Smooth muscle cell (in vitro differentiated cells): ENCODE data around the gene PLA2G12B. TPM values are rescaled to one million over a fixed set of nuclear protein-coding genes. Genes with fewer than 3 reads are reported as not detected.
"Not testable (repeated sequence)": the region's sequence is repeated elsewhere in the genome, so short reads cannot be mapped to it uniquely, and the experiment has no call there.

Experiments
- DNase-seq: peaks from one replicate; lab custom pipeline; 2025; ENCODE audit not compliant: unreplicated experiment; lab: John Stamatoyannopoulos, UW
- H2AFZ ChIP-seq: fragments of 200-600 bp; sonication (generic); 2 replicates; pipeline ENCODE4 v1.6.0; 2016; ENCODE audit warnings: antibody characterized with exemption, low read depth, mild to moderate bottlenecking
- H3F3A ChIP-seq: fragments of 200-600 bp; sonication (generic); 2 replicates; pipeline ENCODE4 v1.6.0; 2017; ENCODE audit warnings: antibody characterized with exemption, low read depth
- H3K27ac ChIP-seq: fragments of 200-600 bp; sonication (generic); 2 replicates; pipeline ENCODE4 v1.5.1; 2016; ENCODE audit warnings: low read depth, mild to moderate bottlenecking
- H3K27me3 ChIP-seq: fragments of 200-600 bp; sonication (generic); 2 replicates; pipeline ENCODE4 v1.6.1; 2016; ENCODE audit warnings: low read depth, mild to moderate bottlenecking
- H3K36me3 ChIP-seq: fragments of 200-600 bp; sonication (generic); 2 replicates; pipeline ENCODE4 v1.5.1; 2016; ENCODE audit warnings: low read depth
- H3K4me1 ChIP-seq: fragments of 200-600 bp; sonication (generic); 2 replicates; pipeline ENCODE4 v1.5.1; 2016; ENCODE audit warnings: low read depth
- H3K4me2 ChIP-seq: fragments of 200-600 bp; sonication (generic); 2 replicates; pipeline ENCODE4 v1.6.0; 2016; ENCODE audit warnings: mild to moderate bottlenecking
- H3K4me3 ChIP-seq: fragments of 200-600 bp; sonication (generic); 2 replicates; pipeline ENCODE4 v1.5.1; 2016; ENCODE audit warnings: mild to moderate bottlenecking
- H3K79me2 ChIP-seq: fragments of 200-600 bp; sonication (generic); 2 replicates; pipeline ENCODE4 v1.6.0; 2016; ENCODE audit warnings: low read depth, mild to moderate bottlenecking
- H3K9ac ChIP-seq: fragments of 200-600 bp; sonication (generic); 2 replicates; pipeline ENCODE4 v1.6.0; 2016; ENCODE audit warnings: low read depth
- H3K9me3 ChIP-seq: fragments of 200-600 bp; sonication (generic); replicated peaks from 2 replicates; pipeline ENCODE4 v1.5.1; 2016; ENCODE audit warnings: low read depth
- H4K20me1 ChIP-seq: fragments of 200-600 bp; sonication (generic); 2 replicates; pipeline ENCODE4 v1.6.0; 2016; ENCODE audit warnings: low read depth
- CTCF ChIP-seq: fragments of 200-600 bp; sonication (generic); IDR thresholded peaks from 2 replicates; pipeline ENCODE4 v1.5.1; 2017; ENCODE audit warnings: borderline replicate concordance, mild to moderate bottlenecking, antibody characterized with exemption; ENCODE audit not compliant: insufficient read depth, poor library complexity, severe bottlenecking
- WGBS: methylation state at CpG from one replicate; pipeline ENCODE4 v1.1.7; 2016; ENCODE audit warnings: low lambda C conversion rate; 5-methylcytosine and 5-hydroxymethylcytosine counted together
- polyA plus RNA-seq: library from polyadenylated mRNA; unstranded; fragments of >200 nt; fragmentation: Nextera tagmentation; extraction: Ambion mirVana; gene quantifications from 2 replicates; pipeline ENCODE4 v1.2.1, GENCODE V29; 2016
- total RNA-seq: library from RNA; depleted of rRNA; stranded (reverse); fragments of >200 nt; gene quantifications from 2 replicates; pipeline ENCODE4 v1.2.3, GENCODE V29; 2014

PLA2G12B gene
- total and polyA plus RNA-seq, 2 experiments from 2014 or later: not detected

- TF ChIP-seq CTCF: no peak
- 94% methylated on average over 13 of the region's 13 CpGs for WGBS
Measured at GRCh38 chr10:72924351-72924750, 30.3 kb downstream of the PLA2G12B start.

GRCh38 chr10:72921147-72921683 lies 33.4 kb downstream of the PLA2G12B start:
- H3K27me3 ChIP-seq, H3K79me2 ChIP-seq, H3K36me3 ChIP-seq, H3K4me1 ChIP-seq, H3K4me3 ChIP-seq, H3K27ac ChIP-seq, H3K9ac ChIP-seq, H4K20me1 ChIP-seq, H3K9me3 ChIP-seq, DNase-seq, H3F3A ChIP-seq, H3K4me2 ChIP-seq, H2AFZ ChIP-seq: not testable (repeated sequence)
- 92% methylated on average over 1 of the region's 1 CpG for WGBS

More at GRCh38 chr10:72924351-72924750, 30.3 kb downstream of the PLA2G12B start:
- Histone ChIP-seq H3K27me3 (no peaks in the 10 kb centered on the region), H3K4me1 (no peaks in the 10 kb centered on the region), H3K4me3 (no peak overlapping the region), H4K20me1 (no peaks in the 10 kb centered on the region), H3K27ac (no peak overlapping the region), H3K36me3 (no peaks in the 10 kb centered on the region), H3K79me2 (no peaks in the 10 kb centered on the region), H2AFZ (no peak overlapping the region), H3F3A (no peaks in the 10 kb centered on the region), H3K9me3 (no peaks in the 10 kb centered on the region), H3K4me2 (no peak overlapping the region), H3K9ac (no peak overlapping the region)
- no peak for DNase-seq

GRCh38 chr10:72918352-72918751 lies 36.3 kb downstream of the PLA2G12B start:
- H3K9ac ChIP-seq: no peak overlapping the region
- H2AFZ ChIP-seq: no peak overlapping the region
- H3F3A ChIP-seq: no peaks in the 10 kb centered on the region
- H4K20me1 ChIP-seq: no peaks in the 10 kb centered on the region
- no peaks in the 10 kb centered on the region for H3K79me2 ChIP-seq
- DNase-seq: no peak
- H3K27ac ChIP-seq: no peak overlapping the region
- H3K4me1 ChIP-seq: no peaks in the 10 kb centered on the region
- H3K4me2 ChIP-seq: no peak overlapping the region
- no peaks in the 10 kb centered on the region for H3K9me3 ChIP-seq
- TF ChIP-seq CTCF: no peak
- no peaks in the 10 kb centered on the region for H3K27me3 ChIP-seq
- 91% methylated on average over 8 of the region's 8 CpGs for WGBS
- no peaks in the 10 kb centered on the region for H3K36me3 ChIP-seq
- no peak overlapping the region for H3K4me3 ChIP-seq

DNA sequence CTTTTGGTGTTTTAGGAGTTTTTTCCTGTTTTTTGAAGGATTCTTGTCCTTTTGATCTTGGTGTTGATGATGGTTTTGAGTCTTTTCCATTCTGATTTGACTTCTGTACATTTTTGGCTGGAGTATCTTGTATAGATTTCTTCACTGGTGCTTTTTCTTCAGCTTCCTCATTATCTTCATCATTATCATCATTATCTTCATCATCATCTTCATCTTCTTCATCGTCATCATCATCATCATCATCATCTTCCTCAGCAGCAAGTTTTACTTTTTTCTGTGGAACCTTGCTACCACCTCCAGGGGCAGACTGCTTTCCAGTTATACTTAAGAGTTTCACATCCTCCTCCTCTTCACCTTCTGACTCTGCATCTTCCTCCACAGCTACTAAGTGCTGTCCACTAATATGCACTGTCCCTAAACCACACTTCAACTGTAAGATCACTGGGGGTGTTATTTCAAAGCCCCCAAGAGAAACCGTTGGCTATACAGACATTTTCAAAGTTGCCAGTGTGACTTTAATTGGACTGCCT lies 36.7 kb downstream of the PLA2G12B start:
- H3K4me1 ChIP-seq, H3K4me3 ChIP-seq, H3K9me3 ChIP-seq, DNase-seq, H3K9ac ChIP-seq, H2AFZ ChIP-seq, H3K79me2 ChIP-seq, H3K27me3 ChIP-seq, H3K27ac ChIP-seq, H3K36me3 ChIP-seq, H4K20me1 ChIP-seq, H3K4me2 ChIP-seq, H3F3A ChIP-seq: not testable (repeated sequence)
- 93% methylated on average over 2 of the region's 2 CpGs for WGBS

DNA sequence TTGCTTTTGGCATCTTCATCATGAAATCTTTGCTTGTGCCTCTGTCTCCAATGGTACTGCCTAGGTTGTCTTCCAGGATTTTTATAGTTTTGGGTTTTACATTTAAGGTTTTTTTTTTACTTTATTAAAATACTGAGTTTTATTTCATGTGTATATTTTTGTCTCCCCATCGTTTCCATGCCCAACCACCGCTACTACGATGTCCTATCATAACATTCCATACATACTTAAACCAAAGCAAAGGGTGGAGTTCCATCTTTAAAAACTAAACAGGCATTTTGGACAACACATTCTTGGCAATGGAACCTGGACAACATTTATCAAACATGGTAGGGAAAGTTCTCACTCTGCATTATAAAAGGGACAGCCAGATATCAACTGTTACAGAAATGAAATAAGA lies 37.4 kb downstream of the PLA2G12B start:
- H2AFZ ChIP-seq, H3K79me2 ChIP-seq, H3F3A ChIP-seq, H3K9me3 ChIP-seq, DNase-seq, H3K27me3 ChIP-seq, H3K36me3 ChIP-seq, H3K4me3 ChIP-seq, H3K9ac ChIP-seq, H3K27ac ChIP-seq, H4K20me1 ChIP-seq, H3K4me1 ChIP-seq, H3K4me2 ChIP-seq: not testable (repeated sequence)
- WGBS: 97% methylated on average over 3 of the region's 3 CpGs
